Skeletal muscle satellite cell (primary cell): ENCODE measurements around the gene PDIA3. TPM values are rescaled to one million over a fixed set of nuclear protein-coding genes. Genes with fewer than 3 reads are reported as not detected.
"Not testable (repeated sequence)": the region's sequence is repeated elsewhere in the genome, so short reads cannot be mapped to it uniquely, and the experiment has no call there.

Experiments used
- H3K27me3 ChIP-seq: 2 replicates; pipeline ENCODE4 v1.7.0; 2013; ENCODE audit warnings: low read length; ENCODE audit not compliant: control insufficient read depth, insufficient read depth
- H3K36me3 ChIP-seq: 2 replicates; pipeline ENCODE4 v1.7.0; 2013; ENCODE audit warnings: mild to moderate bottlenecking, control low read depth, low read length; ENCODE audit not compliant: insufficient read depth
- H3K4me1 ChIP-seq: 2 replicates; pipeline ENCODE4 v1.7.0; 2013; ENCODE audit warnings: low read length; ENCODE audit not compliant: control insufficient read depth, insufficient read depth
- H3K4me2 ChIP-seq: 2 replicates; pipeline ENCODE4 v1.7.0; 2013; ENCODE audit warnings: mild to moderate bottlenecking, low read length
- H3K4me3 ChIP-seq: 2 replicates; pipeline ENCODE4 v1.7.0; 2013; ENCODE audit warnings: low read length
- H3K9ac ChIP-seq: 2 replicates; pipeline ENCODE4 v1.7.0; 2013; ENCODE audit warnings: mild to moderate bottlenecking, low read depth, low read length, moderate library complexity
- H3K9me3 ChIP-seq: replicated peaks from 2 replicates; pipeline ENCODE4 v1.7.0; 2013; ENCODE audit warnings: mild to moderate bottlenecking, control low read depth, low read length
- small RNA-seq: library from RNA; depleted of rRNA; stranded (forward); fragments of <200 nt; gene quantifications from one replicate; pipeline ENCODE3, GENCODE V24; 2012

PDIA3 gene

DNA sequence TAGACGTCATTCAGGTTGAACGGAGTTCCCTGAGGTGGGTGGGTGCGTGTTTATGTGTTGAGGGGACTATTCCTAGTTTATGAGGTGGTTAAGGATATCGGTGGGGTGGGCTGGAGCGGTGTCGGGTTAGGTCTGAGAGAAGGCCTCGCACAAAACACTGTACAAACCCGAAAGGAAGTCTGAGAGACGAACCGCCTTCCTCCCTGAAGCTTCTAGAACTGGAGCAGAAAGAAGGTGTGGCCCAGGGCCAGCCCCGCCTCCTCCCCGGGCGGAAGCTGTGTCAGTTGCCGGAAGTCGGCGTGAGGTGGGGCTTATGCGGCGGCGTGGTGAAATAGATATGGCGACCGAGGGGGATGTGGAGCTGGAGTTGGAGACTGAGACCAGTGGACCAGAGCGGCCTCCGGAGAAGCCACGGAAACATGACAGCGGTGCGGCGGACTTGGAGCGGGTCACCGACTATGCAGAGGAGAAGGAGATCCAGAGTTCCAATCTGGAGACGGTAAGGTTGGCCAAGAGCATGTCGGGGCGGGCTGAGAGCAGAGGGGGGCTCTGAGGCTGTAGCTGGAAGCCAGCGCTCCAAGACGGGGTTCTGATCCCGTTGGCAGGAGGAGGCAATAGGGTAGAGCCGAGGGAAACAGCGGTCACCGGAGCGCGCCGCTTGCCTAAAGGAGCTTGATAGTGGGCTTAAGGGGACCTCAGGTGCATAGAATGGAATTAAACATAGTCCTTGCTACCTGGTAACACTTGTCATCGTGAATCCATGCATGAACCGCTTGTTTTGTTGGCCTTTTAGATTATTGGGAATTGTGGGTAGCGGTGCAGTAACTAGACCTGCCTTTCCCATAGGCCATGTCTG lies 54.3 kb downstream of the PDIA3 start, which contains the start of gene HYPK:
HYPK (plus strand) TSS at position 314 of the 856 bp plus-strand sequence; CDS start at position 338, 24 bp downstream.
- H3K9me3 ChIP-seq: no peaks in the 10 kb centered on the region
- H3K27me3 ChIP-seq: no peaks in the 10 kb centered on the region
- peak within 1 kb of the TSS; percentile 85 for H3K4me2 ChIP-seq
- peak within 1 kb of the TSS; percentile 87 for H3K9ac ChIP-seq
- peaks cover 64% of the 10 kb centered on the region for H3K36me3 ChIP-seq
- H3K4me1 ChIP-seq: peaks cover 15% of the 10 kb centered on the region
- H3K4me3 ChIP-seq: peak within 1 kb of the TSS; percentile 88

GRCh38 chr15:43802676-43803075 lies 56.4 kb downstream of the PDIA3 start:
- H3K36me3 ChIP-seq: peaks cover 57% of the 10 kb centered on the region
- H3K9me3 ChIP-seq, H3K9ac ChIP-seq: not testable (repeated sequence)

DNA sequence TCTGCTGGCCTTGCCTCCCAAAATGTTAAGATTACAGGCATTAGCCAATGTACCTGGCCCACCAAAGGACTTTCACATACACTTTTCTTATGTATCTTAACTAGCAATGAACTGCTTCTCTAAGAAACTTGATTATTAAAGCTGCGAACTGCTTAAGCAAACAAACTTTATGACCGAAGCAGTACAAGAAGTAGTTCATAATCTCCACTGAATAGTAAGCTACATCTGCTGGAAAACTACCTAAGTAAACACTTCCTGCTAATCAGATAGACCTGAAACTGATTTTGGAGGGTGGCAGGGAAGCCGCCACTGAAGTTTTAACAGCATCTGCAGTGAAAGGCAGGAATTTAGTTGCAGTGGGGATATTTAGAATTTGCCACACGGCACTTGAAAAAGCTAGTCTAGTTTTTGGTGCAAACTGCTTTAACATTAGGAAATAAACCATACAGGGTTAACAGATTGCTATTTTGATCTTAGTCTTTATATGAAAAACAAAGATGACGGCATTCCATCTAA lies 62.3 kb downstream of the PDIA3 start:
- no peaks in the 10 kb centered on the region for H3K9me3 ChIP-seq
- H3K4me2 ChIP-seq: no peak overlapping the region
- no peak overlapping the region for H3K4me3 ChIP-seq
- H3K4me1 ChIP-seq: no peaks in the 10 kb centered on the region
- H3K27me3 ChIP-seq: no peaks in the 10 kb centered on the region
- peaks cover 63% of the 10 kb centered on the region for H3K36me3 ChIP-seq
- H3K9ac ChIP-seq: no peak overlapping the region

More at GRCh38 chr15:43802676-43803075, 56.4 kb downstream of the PDIA3 start:
- not testable (repeated sequence) for H3K4me2 ChIP-seq, H3K4me3 ChIP-seq, H3K27me3 ChIP-seq
- peaks cover 11% of the 10 kb centered on the region for H3K4me1 ChIP-seq

DNA sequence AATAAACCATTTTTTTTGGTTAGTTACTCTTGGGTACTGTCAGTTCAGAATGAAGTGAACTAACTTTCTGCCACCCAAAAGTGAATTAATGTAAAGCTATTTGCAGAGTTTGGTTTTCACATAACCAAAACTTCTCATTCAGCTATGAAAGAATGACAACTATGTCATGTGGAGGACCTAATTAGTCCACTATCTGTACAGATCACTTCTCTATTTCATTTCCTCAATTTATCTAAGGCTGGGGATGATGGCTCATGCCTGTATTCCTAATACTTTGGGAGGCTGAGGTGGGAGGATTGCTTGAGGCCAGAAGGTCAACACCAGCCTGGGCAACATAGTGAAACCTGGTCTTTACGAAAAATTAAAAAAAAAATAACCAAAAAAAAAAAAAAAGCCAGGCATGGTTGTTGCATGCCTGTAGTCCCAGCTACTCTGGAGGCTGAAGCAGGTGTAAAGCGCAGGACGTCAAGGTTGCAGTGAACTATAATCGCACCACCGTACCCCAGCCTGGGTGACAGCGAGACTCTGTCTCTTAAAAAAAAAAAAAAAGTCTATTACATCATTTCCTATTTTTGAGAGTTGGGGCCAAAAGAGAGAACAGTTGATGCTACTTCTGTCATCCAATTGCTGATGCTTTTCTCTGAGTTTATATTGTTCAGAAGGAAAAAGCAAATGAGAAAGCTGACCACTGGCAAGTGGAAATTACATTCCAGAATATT lies 62.9 kb downstream of the PDIA3 start:
- Histone ChIP-seq H3K36me3 (peaks cover 68% of the 10 kb centered on the region), H3K4me3 (no peak overlapping the region), H3K4me1 (no peaks in the 10 kb centered on the region), H3K9ac (no peak overlapping the region), H3K9me3 (no peaks in the 10 kb centered on the region), H3K4me2 (no peak overlapping the region), H3K27me3 (no peaks in the 10 kb centered on the region)

- H3K4me2 ChIP-seq, H3K4me3 ChIP-seq, H3K4me1 ChIP-seq, H3K27me3 ChIP-seq, H3K9ac ChIP-seq, H3K9me3 ChIP-seq: not testable (repeated sequence)
- peaks cover 53% of the 10 kb centered on the region for H3K36me3 ChIP-seq
These were observed 68.8 kb downstream of the PDIA3 start for GRCh38 chr15:43815064-43815463.

DNA sequence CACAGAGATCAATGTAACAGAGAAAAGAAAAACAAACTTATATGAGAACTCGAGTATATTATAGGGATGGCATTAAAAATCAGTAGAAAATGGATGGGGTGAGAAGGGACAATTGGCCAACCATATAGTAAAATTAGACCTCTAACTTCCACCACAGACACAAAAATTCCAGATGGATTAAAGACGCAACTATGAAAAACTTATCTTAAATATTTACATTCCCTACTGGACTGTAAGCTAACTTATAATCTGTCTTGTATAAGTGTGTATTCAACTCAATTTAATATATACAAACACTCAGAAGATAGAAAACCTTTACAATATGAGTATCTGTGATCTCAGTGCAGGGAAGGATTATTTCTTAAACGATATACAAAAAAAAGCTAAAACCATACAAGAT lies 75.3 kb downstream of the PDIA3 start:
- peak overlapping the region; percentile 28 for H3K4me2 ChIP-seq
- H3K9me3 ChIP-seq: no peaks in the 10 kb centered on the region
- peaks cover 12% of the 10 kb centered on the region for H3K36me3 ChIP-seq
- H3K4me3 ChIP-seq: no peak overlapping the region
- H3K4me1 ChIP-seq: peaks cover 14% of the 10 kb centered on the region
- no peak overlapping the region for H3K9ac ChIP-seq
- H3K27me3 ChIP-seq: no peaks in the 10 kb centered on the region

Small RNAs within 50 kb of the gene (small RNA-seq; reads per million reads assigned to genes)
- gene MIR1282 (not detected), gene RNU6-353P (not detected), gene RNU6-354P (not detected)
